22Rv1 (cell line): Measurements from ENCODE around the gene SMYD3.

Experiments
- ZFX ChIP-seq: fragments of 450-650 bp; IDR thresholded peaks from 2 replicates; pipeline ENCODE4 v1.6.1; 2017; ENCODE audit warnings: antibody characterized with exemption, borderline replicate concordance
- TF ChIP-seq, protein P1 (sequence below): fragments of 450-650 bp; IDR thresholded peaks from 2 replicates; pipeline ENCODE4 v1.5.1; 2017; ENCODE audit warnings: mild to moderate bottlenecking

DNA sequence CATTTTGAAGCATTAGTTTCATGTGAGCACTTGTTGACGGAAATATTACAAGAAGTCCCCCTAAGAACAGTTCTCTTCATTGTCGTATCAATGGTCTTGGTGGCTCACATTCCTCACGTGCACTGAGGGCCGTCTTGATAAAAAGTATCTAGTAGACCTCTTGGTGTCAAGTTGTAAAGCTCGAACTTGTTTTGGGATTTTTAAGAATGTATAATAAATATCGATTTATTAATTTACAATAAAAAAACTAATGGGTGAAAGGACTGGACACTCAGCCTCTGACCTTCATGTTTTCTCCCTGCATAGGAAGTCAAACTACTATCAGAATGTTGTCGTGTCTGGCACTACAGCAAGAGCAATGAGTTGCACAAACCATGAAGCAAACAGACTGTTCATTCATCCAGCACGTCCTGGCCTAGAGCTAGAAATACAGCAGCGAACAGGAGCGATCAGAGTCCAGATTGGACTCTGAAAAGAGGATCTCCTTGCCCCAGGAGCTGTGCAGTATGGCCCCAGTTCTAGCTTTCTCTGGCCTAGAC is 319.2 kb downstream of the SMYD3 start:
- TF ChIP-seq, protein P1, sequence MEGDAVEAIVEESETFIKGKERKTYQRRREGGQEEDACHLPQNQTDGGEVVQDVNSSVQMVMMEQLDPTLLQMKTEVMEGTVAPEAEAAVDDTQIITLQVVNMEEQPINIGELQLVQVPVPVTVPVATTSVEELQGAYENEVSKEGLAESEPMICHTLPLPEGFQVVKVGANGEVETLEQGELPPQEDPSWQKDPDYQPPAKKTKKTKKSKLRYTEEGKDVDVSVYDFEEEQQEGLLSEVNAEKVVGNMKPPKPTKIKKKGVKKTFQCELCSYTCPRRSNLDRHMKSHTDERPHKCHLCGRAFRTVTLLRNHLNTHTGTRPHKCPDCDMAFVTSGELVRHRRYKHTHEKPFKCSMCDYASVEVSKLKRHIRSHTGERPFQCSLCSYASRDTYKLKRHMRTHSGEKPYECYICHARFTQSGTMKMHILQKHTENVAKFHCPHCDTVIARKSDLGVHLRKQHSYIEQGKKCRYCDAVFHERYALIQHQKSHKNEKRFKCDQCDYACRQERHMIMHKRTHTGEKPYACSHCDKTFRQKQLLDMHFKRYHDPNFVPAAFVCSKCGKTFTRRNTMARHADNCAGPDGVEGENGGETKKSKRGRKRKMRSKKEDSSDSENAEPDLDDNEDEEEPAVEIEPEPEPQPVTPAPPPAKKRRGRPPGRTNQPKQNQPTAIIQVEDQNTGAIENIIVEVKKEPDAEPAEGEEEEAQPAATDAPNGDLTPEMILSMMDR: no peak
- no peak for TF ChIP-seq ZFX
